Measurements from ENCODE around the gene OXCT1.

Gene OXCT1

DNA sequence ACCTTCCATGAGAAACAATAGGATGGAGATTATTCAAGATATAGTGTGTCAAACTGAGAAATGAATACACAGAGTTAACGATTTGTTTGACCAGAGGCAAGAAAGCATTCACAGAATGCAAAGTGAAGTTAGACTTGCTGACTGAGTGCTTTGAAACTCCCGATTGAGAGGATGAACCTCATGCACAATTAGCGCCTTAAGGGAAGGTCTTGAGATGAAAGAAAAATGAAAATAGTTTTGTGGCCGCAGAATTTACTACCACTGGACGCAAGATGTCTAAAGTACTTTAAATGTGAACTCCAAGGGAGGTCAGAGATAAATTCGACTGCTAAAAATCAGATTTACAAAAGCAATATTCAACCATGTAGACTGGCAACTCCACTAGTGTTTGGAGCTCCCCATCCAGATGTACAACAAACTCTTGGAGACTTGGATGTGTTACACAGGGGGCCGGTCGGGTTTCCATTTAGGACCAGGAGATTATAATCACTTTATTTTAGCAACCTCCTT is 33.2 kb upstream of the OXCT1 start:
- TF ChIP-seq FOXP2 (optimal IDR thresholded peaks at IDR 0.05; ENCODE audit: borderline replicate concordance, extremely low read depth, extremely low read length, insufficient read depth), result no peak
- no peak for TF ChIP-seq POLR2AphosphoS5 (IDR thresholded peaks at IDR 0.05; ENCODE audit: low read depth, low read length)
- TF ChIP-seq, protein P1, sequence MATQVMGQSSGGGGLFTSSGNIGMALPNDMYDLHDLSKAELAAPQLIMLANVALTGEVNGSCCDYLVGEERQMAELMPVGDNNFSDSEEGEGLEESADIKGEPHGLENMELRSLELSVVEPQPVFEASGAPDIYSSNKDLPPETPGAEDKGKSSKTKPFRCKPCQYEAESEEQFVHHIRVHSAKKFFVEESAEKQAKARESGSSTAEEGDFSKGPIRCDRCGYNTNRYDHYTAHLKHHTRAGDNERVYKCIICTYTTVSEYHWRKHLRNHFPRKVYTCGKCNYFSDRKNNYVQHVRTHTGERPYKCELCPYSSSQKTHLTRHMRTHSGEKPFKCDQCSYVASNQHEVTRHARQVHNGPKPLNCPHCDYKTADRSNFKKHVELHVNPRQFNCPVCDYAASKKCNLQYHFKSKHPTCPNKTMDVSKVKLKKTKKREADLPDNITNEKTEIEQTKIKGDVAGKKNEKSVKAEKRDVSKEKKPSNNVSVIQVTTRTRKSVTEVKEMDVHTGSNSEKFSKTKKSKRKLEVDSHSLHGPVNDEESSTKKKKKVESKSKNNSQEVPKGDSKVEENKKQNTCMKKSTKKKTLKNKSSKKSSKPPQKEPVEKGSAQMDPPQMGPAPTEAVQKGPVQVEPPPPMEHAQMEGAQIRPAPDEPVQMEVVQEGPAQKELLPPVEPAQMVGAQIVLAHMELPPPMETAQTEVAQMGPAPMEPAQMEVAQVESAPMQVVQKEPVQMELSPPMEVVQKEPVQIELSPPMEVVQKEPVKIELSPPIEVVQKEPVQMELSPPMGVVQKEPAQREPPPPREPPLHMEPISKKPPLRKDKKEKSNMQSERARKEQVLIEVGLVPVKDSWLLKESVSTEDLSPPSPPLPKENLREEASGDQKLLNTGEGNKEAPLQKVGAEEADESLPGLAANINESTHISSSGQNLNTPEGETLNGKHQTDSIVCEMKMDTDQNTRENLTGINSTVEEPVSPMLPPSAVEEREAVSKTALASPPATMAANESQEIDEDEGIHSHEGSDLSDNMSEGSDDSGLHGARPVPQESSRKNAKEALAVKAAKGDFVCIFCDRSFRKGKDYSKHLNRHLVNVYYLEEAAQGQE (IDR thresholded peaks at IDR 0.05; ENCODE audit: insufficient read depth in 1 of 2, low read depth in 2 of 2, low read length in 2 of 2), result no peak
- TF ChIP-seq SIN3A (IDR thresholded peaks at IDR 0.05; ENCODE audit: borderline replicate concordance, insufficient read depth, low read length), result no peak
- no peak for TF ChIP-seq TAF1 (IDR thresholded peaks at IDR 0.05; ENCODE audit: borderline replicate concordance, insufficient read depth, low read length)

DNA sequence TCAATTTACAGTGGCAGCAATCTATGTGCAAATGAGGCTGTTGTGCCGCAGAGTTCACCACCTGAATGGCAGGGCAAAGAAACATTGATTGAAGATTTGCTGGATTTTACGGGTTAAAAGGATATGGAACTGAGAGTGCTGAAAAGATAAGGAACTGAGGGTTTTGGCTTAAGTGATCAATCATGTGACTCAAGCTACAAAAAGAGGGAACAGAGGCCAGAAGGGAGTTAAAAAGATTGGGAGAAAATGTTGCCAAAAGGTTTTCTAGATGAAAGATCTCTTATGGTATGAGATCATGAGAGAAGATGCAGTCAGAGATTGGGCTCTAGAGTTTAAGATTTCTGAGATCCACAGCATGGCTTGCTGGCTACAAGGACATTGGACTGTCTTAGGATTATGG is 26.0 kb upstream of the OXCT1 start:
- TF ChIP-seq, protein P1 (IDR thresholded peaks at IDR 0.05; ENCODE audit: insufficient read depth in 1 of 2, low read depth in 2 of 2, low read length in 2 of 2), result no peak
- no peak for TF ChIP-seq TAF1 (IDR thresholded peaks at IDR 0.05; ENCODE audit: borderline replicate concordance, insufficient read depth, low read length)
- TF ChIP-seq SIN3A (IDR thresholded peaks at IDR 0.05; ENCODE audit: borderline replicate concordance, insufficient read depth, low read length), result no peak
- no peak for TF ChIP-seq FOXP2 (optimal IDR thresholded peaks at IDR 0.05; ENCODE audit: borderline replicate concordance, extremely low read depth, extremely low read length, insufficient read depth)
- TF ChIP-seq POLR2AphosphoS5 (IDR thresholded peaks at IDR 0.05; ENCODE audit: low read depth, low read length), result no peak

DNA sequence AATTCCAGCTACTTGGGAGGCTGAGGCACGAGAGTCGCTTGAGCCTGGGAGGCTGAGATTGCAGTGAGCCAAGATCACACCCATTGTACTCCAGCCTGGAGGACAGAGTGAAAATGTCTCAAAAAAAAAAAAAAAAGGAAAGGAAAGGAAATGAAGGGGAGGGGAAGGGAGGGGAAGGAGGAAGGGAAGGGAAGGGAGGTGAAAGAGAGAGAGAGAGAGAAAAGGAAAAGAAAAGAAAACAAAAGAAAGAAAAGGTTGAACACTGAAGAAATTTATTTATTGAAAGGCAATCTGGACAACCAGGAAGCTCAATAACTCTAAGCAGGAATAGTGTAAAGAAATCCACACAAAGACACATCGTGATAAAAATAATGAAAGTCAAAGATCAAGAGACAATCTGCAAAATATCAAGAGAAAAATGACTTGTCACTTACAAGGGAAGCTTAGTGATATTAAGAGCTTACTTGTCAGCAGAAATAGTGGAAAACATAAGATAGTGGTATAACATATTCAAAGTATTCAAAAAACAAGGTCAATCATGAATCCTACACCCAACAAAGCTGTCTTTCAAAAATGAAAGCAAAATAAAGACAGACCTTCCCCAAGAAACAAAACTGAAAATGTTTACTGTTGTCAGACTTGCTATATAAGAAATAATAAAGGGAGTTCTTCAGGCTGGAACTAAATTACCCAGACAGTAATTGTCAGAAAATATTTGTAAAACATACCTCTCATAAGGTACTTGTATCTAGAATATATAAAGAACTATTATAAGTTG is 23.0 kb upstream of the OXCT1 start:
- TF ChIP-seq FOXP2 (optimal IDR thresholded peaks at IDR 0.05; ENCODE audit: borderline replicate concordance, extremely low read depth, extremely low read length, insufficient read depth) (no peak), POLR2AphosphoS5 (IDR thresholded peaks at IDR 0.05; ENCODE audit: low read depth, low read length) (no peak), TAF1 (IDR thresholded peaks at IDR 0.05; ENCODE audit: borderline replicate concordance, insufficient read depth, low read length) (no peak), SIN3A (IDR thresholded peaks at IDR 0.05; ENCODE audit: borderline replicate concordance, insufficient read depth, low read length) (no peak)
- TF ChIP-seq, protein P1 (IDR thresholded peaks at IDR 0.05; ENCODE audit: insufficient read depth in 1 of 2, low read depth in 2 of 2, low read length in 2 of 2), result no peak

DNA sequence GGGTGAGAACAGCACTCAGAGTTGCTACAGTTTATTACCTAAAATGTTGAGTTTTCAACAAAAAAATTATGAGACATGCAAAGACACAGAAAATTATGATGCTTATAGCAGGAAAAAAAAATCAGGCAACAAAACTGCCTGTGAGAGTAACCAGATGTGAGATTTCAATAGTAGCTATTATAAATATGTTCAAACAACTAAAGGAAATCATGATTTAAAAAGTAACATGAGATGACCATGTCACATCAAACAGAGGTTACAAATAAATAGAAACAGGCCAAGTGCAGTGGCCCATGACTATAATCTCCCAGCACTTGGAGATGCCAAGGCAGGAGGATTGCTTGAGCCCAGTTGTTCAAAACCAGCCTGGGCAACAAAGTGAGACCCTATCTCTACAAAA is 21.8 kb upstream of the OXCT1 start:
- TF ChIP-seq FOXP2 (optimal IDR thresholded peaks at IDR 0.05; ENCODE audit: borderline replicate concordance, extremely low read depth, extremely low read length, insufficient read depth), result no peak
- TF ChIP-seq, protein P1 (IDR thresholded peaks at IDR 0.05; ENCODE audit: insufficient read depth in 1 of 2, low read depth in 2 of 2, low read length in 2 of 2), result no peak
- TF ChIP-seq SIN3A (IDR thresholded peaks at IDR 0.05; ENCODE audit: borderline replicate concordance, insufficient read depth, low read length), result no peak
- no peak for TF ChIP-seq TAF1 (IDR thresholded peaks at IDR 0.05; ENCODE audit: borderline replicate concordance, insufficient read depth, low read length)
- TF ChIP-seq POLR2AphosphoS5 (IDR thresholded peaks at IDR 0.05; ENCODE audit: low read depth, low read length), result no peak

Measured in PFSK-1 (cell line).